Activated CD8-positive, alpha-beta memory T cell treated with anti-CD3 and anti-CD28 coated beads, Interleukin-2, amount 50 U/mL, for 24 hours (primary cell): ENCODE data around the gene SH3GL1.

ENCODE experiments used
- DNase-seq: peaks from one replicate; pipeline ENCODE4 v3.0.0-alpha.2; 2020; ENCODE audit errors: extremely low read depth

SH3GL1 gene

GRCh38 chr19:4342615-4343369 is 57.6 kb downstream of the SH3GL1 start:
- DNase-seq = peak; percentile 85

GRCh38 chr19:4342314-4342614 is 58.1 kb downstream of the SH3GL1 start:
- DNase-seq = no peak

GRCh38 chr19:4338441-4339355 is 61.6 kb downstream of the SH3GL1 start, which contains the start of gene STAP2:
TSS of gene STAP2 (minus strand) at chr19:4338827. CDS start at chr19:4338753, 74 bp downstream.
- DNase-seq = no peak

- no peak for DNase-seq
Measured at GRCh38 chr19:4337906-4338440, 62.4 kb downstream of the SH3GL1 start.

GRCh38 chr19:4334929-4335570 is 65.3 kb downstream of the SH3GL1 start:
- no peak for DNase-seq

GRCh38 chr19:4329858-4330257 is 70.5 kb downstream of the SH3GL1 start:
- no peak for DNase-seq

GRCh38 chr19:4328991-4329681 is 71.2 kb downstream of the SH3GL1 start:
- peak; percentile 42 for DNase-seq

- DNase-seq = peak; percentile 92
Measured at GRCh38 chr19:4328243-4328990, 71.9 kb downstream of the SH3GL1 start.

GRCh38 chr19:4327877-4328242 is 72.5 kb downstream of the SH3GL1 start:
- DNase-seq = no peak

- DNase-seq = peak; percentile 63
Measured at GRCh38 chr19:4327252-4327876, 73.0 kb downstream of the SH3GL1 start.

GRCh38 chr19:4326837-4327251 is 73.5 kb downstream of the SH3GL1 start:
- no peak for DNase-seq

GRCh38 chr19:4326215-4326836 is 74.0 kb downstream of the SH3GL1 start:
- DNase-seq = no peak

GRCh38 chr19:4324228-4324627 is 76.1 kb downstream of the SH3GL1 start:
- DNase-seq = no peak

GRCh38 chr19:4323692-4324091 is 76.7 kb downstream of the SH3GL1 start:
- no peak for DNase-seq

- DNase-seq = no peak
Measured at GRCh38 chr19:4322942-4323665, 77.2 kb downstream of the SH3GL1 start.

GRCh38 chr19:4320419-4320818 is 79.9 kb downstream of the SH3GL1 start:
- no peak for DNase-seq

GRCh38 chr19:4319067-4319718 is 81.2 kb downstream of the SH3GL1 start:
- no peak for DNase-seq

GRCh38 chr19:4318460-4318859 is 81.9 kb downstream of the SH3GL1 start:
- no peak for DNase-seq

- DNase-seq = no peak
Measured at GRCh38 chr19:4316956-4317355, 83.4 kb downstream of the SH3GL1 start.
